Activated B cell treated with CpG ODN at 0.5 μM for 24 hours (primary cell): ENCODE results near the gene BUB1B. TPM values are rescaled to one million over a fixed set of nuclear protein-coding genes. Genes with fewer than 3 reads are reported as not detected.
A peak's percentile ranks its signal among the peaks of the same experiment; 100 is the strongest.

Experiments
- ATAC-seq: fragments of 200-7000 bp; cut with Tn5 transposase; one replicate; pipeline ENCODE4 v1.10.0; 2021; ENCODE audit warnings: low read depth, mild to moderate bottlenecking, moderate library complexity
- CTCF ChIA-PET: fragments of 350-600 bp; sonication (Branson Sonifier 250); formaldehyde crosslinking; loops from one replicate; lab custom pipeline; 2021; ENCODE audit warnings: antibody characterized with exemption; lab: Charles Lee
- POLR2A ChIA-PET: fragments of 350-600 bp; sonication (Branson Sonifier 250); formaldehyde crosslinking; loops from one replicate; lab custom pipeline; 2021; ENCODE audit warnings: antibody characterized with exemption; lab: Charles Lee
- DNase-seq: peaks from one replicate; pipeline ENCODE4 v3.0.0; 2022
- H3K27ac Mint-ChIP-seq: one replicate; pipeline ENCODE4 v1.8.0; 2020; ENCODE audit warnings: mixed read lengths
- H3K27me3 Mint-ChIP-seq: one replicate; pipeline ENCODE4 v1.8.0; 2021; ENCODE audit warnings: mixed read lengths
- H3K36me3 Mint-ChIP-seq: one replicate; pipeline ENCODE4 v1.8.0; 2021; ENCODE audit warnings: low read depth, mixed read lengths
- H3K4me1 Mint-ChIP-seq: one replicate; pipeline ENCODE4 v1.8.0; 2021; ENCODE audit warnings: mixed read lengths
- H3K4me3 Mint-ChIP-seq: one replicate; pipeline ENCODE4 v1.8.0; 2020; ENCODE audit warnings: mild to moderate bottlenecking, mixed read lengths
- H3K9me3 Mint-ChIP-seq: one replicate; pipeline ENCODE4 v1.8.0; 2020; ENCODE audit warnings: mixed read lengths
- intact Hi-C: fragments of 100-400 bp; cut with micrococcal nuclease; formaldehyde crosslinking; loops from one replicate; pipeline ENCODE4 v1.15.1; 2024
- total RNA-seq: library from RNA; stranded (reverse); gene quantifications from 2 replicates; pipeline ENCODE4 v1.2.3, GENCODE V29; 2022
- TF ChIP-seq, protein P1 (sequence below): fragments of 200-600 bp; IDR thresholded peaks from one replicate; pipeline ENCODE4 v1.8.0; 2022; ENCODE audit warnings: antibody characterized with exemption, mild to moderate bottlenecking

BUB1B gene
- total RNA-seq, 1 donor from 2014 or later: 3.9 TPM

DNA sequence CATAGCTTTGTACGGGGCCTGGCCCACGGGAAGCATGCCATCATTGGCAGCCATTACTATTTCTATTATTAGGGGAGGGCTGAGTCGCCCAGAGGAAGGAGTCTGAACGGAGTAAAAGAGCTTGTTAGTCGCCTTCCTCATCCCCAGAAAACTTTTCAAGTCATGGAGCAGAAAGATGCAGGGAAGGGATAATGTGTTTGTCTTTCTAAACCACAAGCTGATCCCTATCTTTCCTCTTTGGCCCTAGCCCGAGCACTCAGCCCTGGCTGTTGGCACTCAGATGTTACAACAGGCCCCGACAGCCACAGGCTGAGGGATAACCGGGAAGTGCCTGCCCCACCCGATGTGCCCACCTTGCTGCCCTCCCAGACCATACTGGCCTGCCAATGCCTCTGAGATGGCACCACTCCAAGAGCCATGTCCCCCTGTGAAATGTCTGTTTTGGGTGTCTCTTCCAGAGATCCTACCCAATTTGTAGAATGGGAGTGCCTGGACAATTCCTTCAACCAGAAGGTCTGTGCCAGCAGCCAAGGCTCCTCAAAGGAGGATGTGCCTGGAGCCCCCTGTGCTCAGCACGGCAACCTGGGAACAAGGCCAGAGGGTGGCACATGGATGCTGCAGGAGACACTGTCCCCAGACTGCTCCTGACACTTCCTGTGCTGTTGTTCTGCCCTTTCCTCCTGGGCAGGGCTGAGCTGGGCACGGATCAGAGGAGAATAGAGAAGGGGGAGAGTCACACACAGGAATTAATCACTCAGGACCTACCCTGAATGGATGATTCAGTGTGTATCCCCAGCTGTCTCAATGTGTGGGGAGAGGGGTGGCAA is 88.8 kb downstream of the BUB1B start:
- no peak for DNase-seq
- ChIA-PET CTCF (no interaction called here), POLR2A (no interaction called here)
- H3K27ac Mint-ChIP-seq: no peak overlapping the region
- ATAC-seq: no peak
- no peaks in the 10 kb centered on the region for H3K36me3 Mint-ChIP-seq
- H3K27me3 Mint-ChIP-seq: peaks cover 23% of the 10 kb centered on the region
- H3K9me3 Mint-ChIP-seq: no peaks in the 10 kb centered on the region
- no peak overlapping the region for H3K4me3 Mint-ChIP-seq
- TF ChIP-seq, protein P1, sequence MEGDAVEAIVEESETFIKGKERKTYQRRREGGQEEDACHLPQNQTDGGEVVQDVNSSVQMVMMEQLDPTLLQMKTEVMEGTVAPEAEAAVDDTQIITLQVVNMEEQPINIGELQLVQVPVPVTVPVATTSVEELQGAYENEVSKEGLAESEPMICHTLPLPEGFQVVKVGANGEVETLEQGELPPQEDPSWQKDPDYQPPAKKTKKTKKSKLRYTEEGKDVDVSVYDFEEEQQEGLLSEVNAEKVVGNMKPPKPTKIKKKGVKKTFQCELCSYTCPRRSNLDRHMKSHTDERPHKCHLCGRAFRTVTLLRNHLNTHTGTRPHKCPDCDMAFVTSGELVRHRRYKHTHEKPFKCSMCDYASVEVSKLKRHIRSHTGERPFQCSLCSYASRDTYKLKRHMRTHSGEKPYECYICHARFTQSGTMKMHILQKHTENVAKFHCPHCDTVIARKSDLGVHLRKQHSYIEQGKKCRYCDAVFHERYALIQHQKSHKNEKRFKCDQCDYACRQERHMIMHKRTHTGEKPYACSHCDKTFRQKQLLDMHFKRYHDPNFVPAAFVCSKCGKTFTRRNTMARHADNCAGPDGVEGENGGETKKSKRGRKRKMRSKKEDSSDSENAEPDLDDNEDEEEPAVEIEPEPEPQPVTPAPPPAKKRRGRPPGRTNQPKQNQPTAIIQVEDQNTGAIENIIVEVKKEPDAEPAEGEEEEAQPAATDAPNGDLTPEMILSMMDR: no peak
- intact Hi-C loops: no loop called here
- peaks cover 6% of the 10 kb centered on the region for H3K4me1 Mint-ChIP-seq

DNA sequence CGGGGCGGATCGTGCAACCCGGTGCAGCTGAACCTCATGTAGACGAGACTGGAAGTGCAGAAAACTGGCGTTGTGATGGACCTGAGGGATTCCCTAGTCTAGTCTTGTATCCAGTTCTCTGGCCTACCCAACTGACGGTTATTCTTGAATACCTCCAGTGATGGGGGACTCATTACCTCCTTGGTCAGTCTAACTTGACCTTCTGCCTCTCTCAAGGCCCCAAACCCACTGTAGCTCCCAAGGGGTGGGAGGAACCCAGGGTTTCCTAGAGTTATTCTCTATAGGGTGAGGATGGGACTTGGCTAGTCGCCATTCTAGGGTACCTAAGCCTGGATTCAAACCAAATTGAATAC is 89.4 kb downstream of the BUB1B start:
- H3K36me3 Mint-ChIP-seq: no peaks in the 10 kb centered on the region
- H3K27me3 Mint-ChIP-seq: peaks cover 23% of the 10 kb centered on the region
- DNase-seq: no peak
- intact Hi-C loops: no loop called here
- H3K9me3 Mint-ChIP-seq: no peaks in the 10 kb centered on the region
- CTCF ChIA-PET: no interaction called here
- H3K4me3 Mint-ChIP-seq: no peak overlapping the region
- ATAC-seq: no peak
- no peak overlapping the region for H3K27ac Mint-ChIP-seq
- TF ChIP-seq, protein P1: no peak
- H3K4me1 Mint-ChIP-seq: peaks cover 6% of the 10 kb centered on the region
- POLR2A ChIA-PET: no interaction called here

DNA sequence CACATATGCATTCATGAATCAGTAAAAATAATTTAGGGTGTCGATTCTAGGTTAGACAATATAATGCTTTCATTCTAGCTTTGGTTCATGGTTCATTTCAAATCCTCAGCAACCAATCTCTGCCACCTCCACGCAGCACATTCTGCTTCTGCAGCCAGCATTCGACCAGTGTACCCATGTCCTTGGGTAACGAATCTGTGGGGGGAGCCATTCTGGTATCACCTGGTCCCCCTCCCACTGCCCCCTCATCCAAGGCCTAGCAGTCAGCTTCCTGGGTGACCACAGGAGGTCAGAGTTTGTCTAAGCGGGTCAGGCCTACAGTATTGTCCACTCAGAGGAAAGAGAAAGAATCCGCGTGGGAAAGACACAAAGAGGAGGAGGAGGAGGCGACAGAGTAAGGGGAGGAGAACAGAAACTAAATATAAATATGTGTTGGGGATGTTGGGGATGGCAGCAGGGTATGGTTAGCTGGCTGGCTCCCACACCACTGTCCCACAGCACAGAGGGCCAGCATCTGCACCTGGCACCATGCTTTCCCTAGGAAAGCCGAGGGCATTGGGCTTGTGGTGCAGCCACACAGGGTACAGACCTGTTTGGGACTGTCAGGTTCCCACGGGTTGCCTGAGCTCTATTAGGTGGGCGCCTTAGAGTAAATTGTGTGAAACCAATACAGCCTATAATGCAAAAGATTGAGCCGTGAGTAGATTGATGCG is 90.1 kb downstream of the BUB1B start:
- H3K36me3 Mint-ChIP-seq: no peaks in the 10 kb centered on the region
- H3K4me1 Mint-ChIP-seq: peaks cover 6% of the 10 kb centered on the region
- CTCF ChIA-PET: no interaction called here
- peaks cover 23% of the 10 kb centered on the region for H3K27me3 Mint-ChIP-seq
- no peak overlapping the region for H3K27ac Mint-ChIP-seq
- ATAC-seq: no peak
- intact Hi-C loops: no loop called here
- TF ChIP-seq, protein P1: no peak
- POLR2A ChIA-PET: no interaction called here
- no peaks in the 10 kb centered on the region for H3K9me3 Mint-ChIP-seq
- H3K4me3 Mint-ChIP-seq: peak overlapping the region; percentile 30
- DNase-seq: no peak

DNA sequence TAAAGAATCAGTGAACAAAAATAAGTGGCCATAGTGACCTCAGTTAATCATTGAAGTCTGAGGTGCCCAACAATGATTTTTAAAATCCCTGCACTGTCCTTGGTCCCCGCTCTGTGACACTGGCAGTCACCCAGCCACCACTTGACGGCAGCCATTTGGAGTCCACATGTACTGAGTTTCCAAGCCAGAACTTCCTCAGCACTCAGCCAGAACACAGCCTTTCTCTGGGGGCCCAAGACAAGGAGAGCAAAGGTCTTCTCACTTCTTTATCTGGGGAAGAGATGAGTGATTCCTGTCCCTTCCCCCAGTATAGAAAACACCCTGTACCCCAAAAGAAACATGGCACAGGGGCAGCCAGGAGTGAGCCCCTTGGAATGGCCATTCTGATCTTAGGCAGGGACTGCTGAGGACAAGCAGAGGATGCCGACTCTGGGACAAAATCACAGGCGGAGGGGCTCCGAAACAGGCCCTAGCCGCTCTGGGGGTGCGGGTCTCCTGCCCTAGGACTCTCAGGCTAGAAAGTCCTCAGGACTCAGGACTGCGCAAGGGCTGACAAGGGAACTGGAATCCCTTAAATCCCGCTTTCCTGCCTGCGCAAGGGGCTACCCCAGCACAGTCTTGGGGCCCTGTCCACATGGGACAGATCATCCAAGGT is 90.7 kb downstream of the BUB1B start:
- ChIA-PET CTCF (no interaction called here), POLR2A (no interaction called here)
- DNase-seq: no peak
- intact Hi-C loops: no loop called here
- Mint-ChIP-seq H3K36me3 (no peaks in the 10 kb centered on the region), H3K4me1 (peaks cover 6% of the 10 kb centered on the region), H3K27me3 (peaks cover 23% of the 10 kb centered on the region), H3K9me3 (no peaks in the 10 kb centered on the region), H3K4me3 (peak overlapping the region; percentile 50), H3K27ac (no peak overlapping the region)
- no peak for ATAC-seq
- TF ChIP-seq, protein P1: no peak

DNA sequence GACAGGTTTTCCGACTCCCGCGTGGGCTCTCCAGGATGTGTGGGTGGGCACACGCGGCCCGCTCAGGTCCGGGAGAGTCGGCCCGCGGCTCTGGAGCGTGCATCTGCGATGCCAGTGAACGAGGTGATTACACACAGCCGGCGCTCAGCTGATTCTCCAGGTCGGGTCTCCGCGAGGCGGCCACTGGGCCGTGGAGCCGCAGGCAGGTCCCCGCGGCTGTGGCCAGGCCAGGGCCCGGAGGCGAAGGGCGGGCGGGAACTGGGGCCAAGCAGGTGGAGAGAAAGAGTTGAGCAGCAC is 91.2 kb downstream of the BUB1B start:
- Mint-ChIP-seq H3K4me3 (peak overlapping the region; percentile 50), H3K27ac (no peak overlapping the region), H3K4me1 (peaks cover 6% of the 10 kb centered on the region), H3K9me3 (no peaks in the 10 kb centered on the region), H3K36me3 (no peaks in the 10 kb centered on the region), H3K27me3 (peaks cover 23% of the 10 kb centered on the region)
- ChIA-PET POLR2A (no interaction called here), CTCF (no interaction called here)
- no peak for DNase-seq
- TF ChIP-seq, protein P1: no peak
- intact Hi-C loops: no loop called here
- no peak for ATAC-seq
